ENCODE data around the gene SAPCD2. TPM values are rescaled to one million over a fixed set of nuclear protein-coding genes. Genes with fewer than 3 reads are reported as not detected.
A peak's percentile ranks its signal among the peaks of the same experiment; 100 is the strongest.

The SAPCD2 gene
- polyA plus RNA-seq, 1 donor (not counting 4 experiments of a cell fraction or from before 2014, with no cell fraction given): 1.6 TPM

DNA sequence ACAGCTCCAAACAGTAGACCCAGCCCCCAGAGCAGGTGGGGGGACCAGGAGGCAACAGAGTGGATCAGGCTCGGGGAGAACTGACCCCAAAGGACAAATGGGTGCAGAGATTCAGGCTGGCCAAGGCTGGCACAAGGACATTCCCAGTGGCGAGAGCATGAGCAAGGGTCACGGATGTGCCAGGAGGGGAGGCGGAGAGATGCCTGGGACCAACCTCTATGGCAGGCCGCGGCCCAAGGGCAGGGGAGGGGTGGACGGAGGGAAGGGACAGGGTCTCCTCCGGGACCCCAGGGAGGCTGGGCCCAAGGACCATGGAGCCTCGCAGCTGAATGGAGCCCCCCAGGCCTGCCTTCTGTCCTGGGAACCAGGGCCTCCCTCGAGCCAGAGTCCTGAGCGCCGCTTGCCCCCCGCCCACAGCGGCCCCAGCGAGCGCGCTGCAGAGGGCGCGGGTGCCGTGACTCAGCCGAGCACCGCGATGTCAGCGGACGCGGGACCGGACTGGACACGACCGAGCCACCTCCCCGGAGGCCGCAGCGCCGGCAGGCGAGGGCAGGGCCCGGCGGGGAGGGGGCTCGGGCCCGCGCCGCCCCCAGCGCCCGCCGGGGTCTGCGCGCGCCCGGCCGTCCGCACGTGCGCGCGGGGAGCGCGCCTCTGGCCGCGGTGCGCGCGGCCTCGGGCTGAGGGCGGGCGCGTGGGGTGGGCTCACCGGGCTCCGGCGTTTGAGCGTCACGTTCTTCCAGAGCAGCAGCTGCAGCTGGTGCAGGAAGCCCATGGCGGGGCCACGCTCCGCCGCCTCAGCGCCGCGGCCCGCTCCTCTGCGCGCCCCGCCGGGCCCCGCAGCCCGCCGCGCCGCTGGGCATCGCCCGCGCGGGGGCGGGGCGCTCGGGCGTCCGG, 42.7 kb downstream of the SAPCD2 start, which contains the start of gene ABCA2:
TSS of gene ABCA2 (minus strand) at position 869 of the 894 bp plus-strand sequence. CDS start at position 772, 97 bp downstream.
- no peaks in the 10 kb centered on the region for H3K9me1 ChIP-seq (ENCODE audit: control insufficient read depth, extremely low read depth, insufficient read depth, low read length)
- no peaks in the 10 kb centered on the region for H3K9me3 ChIP-seq (ENCODE audit: control insufficient read depth, low read depth, low read length)
- dilution Hi-C loops (cut with MboI; ENCODE audit: extremely low pct_ligation_motif_present, low sequenced_read_pairs): no loop called here
- H3K4me1 ChIP-seq (ENCODE audit: control insufficient read depth, extremely low read depth, insufficient read depth, low read length): peaks cover 7% of the 10 kb centered on the region
- H3K9ac ChIP-seq (ENCODE audit: control insufficient read depth, extremely low read depth, insufficient read depth, low read length): no peak within 1 kb of the TSS
- DNase-seq (ENCODE audit: low read depth, low spot score): no peak
- TF ChIP-seq, protein P1, sequence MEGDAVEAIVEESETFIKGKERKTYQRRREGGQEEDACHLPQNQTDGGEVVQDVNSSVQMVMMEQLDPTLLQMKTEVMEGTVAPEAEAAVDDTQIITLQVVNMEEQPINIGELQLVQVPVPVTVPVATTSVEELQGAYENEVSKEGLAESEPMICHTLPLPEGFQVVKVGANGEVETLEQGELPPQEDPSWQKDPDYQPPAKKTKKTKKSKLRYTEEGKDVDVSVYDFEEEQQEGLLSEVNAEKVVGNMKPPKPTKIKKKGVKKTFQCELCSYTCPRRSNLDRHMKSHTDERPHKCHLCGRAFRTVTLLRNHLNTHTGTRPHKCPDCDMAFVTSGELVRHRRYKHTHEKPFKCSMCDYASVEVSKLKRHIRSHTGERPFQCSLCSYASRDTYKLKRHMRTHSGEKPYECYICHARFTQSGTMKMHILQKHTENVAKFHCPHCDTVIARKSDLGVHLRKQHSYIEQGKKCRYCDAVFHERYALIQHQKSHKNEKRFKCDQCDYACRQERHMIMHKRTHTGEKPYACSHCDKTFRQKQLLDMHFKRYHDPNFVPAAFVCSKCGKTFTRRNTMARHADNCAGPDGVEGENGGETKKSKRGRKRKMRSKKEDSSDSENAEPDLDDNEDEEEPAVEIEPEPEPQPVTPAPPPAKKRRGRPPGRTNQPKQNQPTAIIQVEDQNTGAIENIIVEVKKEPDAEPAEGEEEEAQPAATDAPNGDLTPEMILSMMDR (optimal IDR thresholded peaks at IDR 0.05 in 1 of 3, IDR thresholded peaks at IDR 0.05 in 1 of 3, conservative IDR thresholded peaks at IDR 0.05 in 1 of 3; ENCODE audit: extremely low read depth in 1 of 3, insufficient read depth in 2 of 3, low read length in 3 of 3): no peak
- no peak for TF ChIP-seq EZH2 (IDR thresholded peaks at IDR 0.05; ENCODE audit: low read length)
- no peaks in the 10 kb centered on the region for H3K79me2 ChIP-seq (ENCODE audit: control insufficient read depth, insufficient read depth, low read length)
- H2AFZ ChIP-seq (ENCODE audit: control insufficient read depth, low read length): no peak within 1 kb of the TSS
- H3K4me2 ChIP-seq (ENCODE audit: control insufficient read depth, extremely low read depth, insufficient read depth, low read depth, low read length): peak within 1 kb of the TSS; percentile 81
- no peaks in the 10 kb centered on the region for H4K20me1 ChIP-seq (ENCODE audit: control insufficient read depth, extremely low read depth, insufficient read depth, low read length)
- peaks cover 15% of the 10 kb centered on the region for H3K27me3 ChIP-seq (ENCODE audit: control insufficient read depth, extremely low read depth, insufficient read depth, low read length)
- H3K4me3 ChIP-seq (ENCODE audit: control insufficient read depth in 2 of 3, extremely low read depth in 1 of 3, insufficient read depth in 2 of 3, low read depth in 1 of 3, low read length in 3 of 3): peak within 1 kb of the TSS; percentile 22 to 46 (median 39)
- no peak for FAIRE-seq
- H3K27ac ChIP-seq (ENCODE audit: control insufficient read depth, insufficient read depth, low read length): no peak within 1 kb of the TSS
- H3K36me3 ChIP-seq (ENCODE audit: control insufficient read depth in 2 of 2, extremely low read depth in 1 of 2, insufficient read depth in 2 of 2, low read length in 2 of 2): no peaks in the 10 kb centered on the region

DNA sequence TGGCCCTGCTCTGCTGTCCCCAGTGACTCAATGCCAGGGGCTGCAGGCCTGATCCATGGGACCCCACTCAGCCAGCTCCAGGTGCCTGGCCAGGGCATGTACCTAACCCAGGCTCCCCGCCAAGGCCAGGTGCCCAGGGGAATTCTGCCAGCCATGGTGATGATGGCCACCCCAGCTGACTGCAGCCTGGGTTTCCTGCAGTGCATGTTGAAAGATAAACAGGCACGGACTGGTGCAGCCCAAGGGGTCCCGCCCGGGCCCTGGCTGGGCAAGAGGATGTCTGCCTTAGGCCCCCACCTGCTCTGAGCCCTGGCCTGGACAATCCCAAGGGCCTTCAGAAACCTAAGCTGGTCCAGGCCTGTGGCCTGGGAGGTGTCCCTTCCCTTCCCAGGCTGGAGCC, 43.5 kb downstream of the SAPCD2 start:
- H2AFZ ChIP-seq (ENCODE audit: control insufficient read depth, low read length): no peak overlapping the region
- no peaks in the 10 kb centered on the region for H3K9me3 ChIP-seq (ENCODE audit: control insufficient read depth, low read depth, low read length)
- no peaks in the 10 kb centered on the region for H3K9me1 ChIP-seq (ENCODE audit: control insufficient read depth, extremely low read depth, insufficient read depth, low read length)
- dilution Hi-C loops (cut with MboI; ENCODE audit: extremely low pct_ligation_motif_present, low sequenced_read_pairs): no loop called here
- FAIRE-seq (no peak), DNase-seq (ENCODE audit: low read depth, low spot score) (no peak)
- no peaks in the 10 kb centered on the region for H3K79me2 ChIP-seq (ENCODE audit: control insufficient read depth, insufficient read depth, low read length)
- no peak for TF ChIP-seq EZH2 (IDR thresholded peaks at IDR 0.05; ENCODE audit: low read length)
- TF ChIP-seq, protein P1 (optimal IDR thresholded peaks at IDR 0.05 in 1 of 3, IDR thresholded peaks at IDR 0.05 in 1 of 3, conservative IDR thresholded peaks at IDR 0.05 in 1 of 3; ENCODE audit: extremely low read depth in 1 of 3, insufficient read depth in 2 of 3, low read length in 3 of 3): no peak
- no peak overlapping the region for H3K27ac ChIP-seq (ENCODE audit: control insufficient read depth, insufficient read depth, low read length)
- no peaks in the 10 kb centered on the region for H4K20me1 ChIP-seq (ENCODE audit: control insufficient read depth, extremely low read depth, insufficient read depth, low read length)
- H3K9ac ChIP-seq (ENCODE audit: control insufficient read depth, extremely low read depth, insufficient read depth, low read length): no peak overlapping the region
- peaks cover 7% of the 10 kb centered on the region for H3K4me1 ChIP-seq (ENCODE audit: control insufficient read depth, extremely low read depth, insufficient read depth, low read length)
- no peak overlapping the region for H3K4me2 ChIP-seq (ENCODE audit: control insufficient read depth, extremely low read depth, insufficient read depth, low read depth, low read length)
- peaks cover 15% of the 10 kb centered on the region for H3K27me3 ChIP-seq (ENCODE audit: control insufficient read depth, extremely low read depth, insufficient read depth, low read length)
- no peaks in the 10 kb centered on the region for H3K36me3 ChIP-seq (ENCODE audit: control insufficient read depth in 2 of 2, extremely low read depth in 1 of 2, insufficient read depth in 2 of 2, low read length in 2 of 2)
- no peak overlapping the region for H3K4me3 ChIP-seq (ENCODE audit: control insufficient read depth in 2 of 3, extremely low read depth in 1 of 3, insufficient read depth in 2 of 3, low read depth in 1 of 3, low read length in 3 of 3)
